HL-60 (cell line): ENCODE results near the gene ATXN2.

Source experiments
- DNase-seq, 2 experiments: peaks; one replicate each; pipeline ENCODE4 v3.0.0-alpha.2; 2010 to 2020; ENCODE audit warnings: low read depth in 1 of 2, low spot score in 1 of 2
- H3K27ac ChIP-seq: fragments of 250-450 bp; sonication (Bioruptor Pico); replicated peaks from 2 replicates; pipeline ENCODE4 v1.5.1; 2020; ENCODE audit warnings: mild to moderate bottlenecking, moderate library complexity
- H3K27me3 ChIP-seq: fragments of 250-450 bp; sonication (Bioruptor Pico); 2 replicates; pipeline ENCODE4 v1.5.1; 2021; ENCODE audit warnings: mild to moderate bottlenecking, moderate library complexity; ENCODE audit not compliant: insufficient read depth, poor library complexity, severe bottlenecking
- H3K4me3 ChIP-seq: replicated peaks from 2 replicates; pipeline ENCODE4 v1.5.1; 2011; ENCODE audit warnings: mild to moderate bottlenecking, control low read depth, low read length; ENCODE audit not compliant: insufficient read depth
- CTCF ChIP-seq: IDR thresholded peaks from one replicate; pipeline ENCODE4 v1.5.1; 2011; ENCODE audit warnings: low read length, control low read depth, inconsistent platforms; ENCODE audit not compliant: insufficient read depth
- GABPA ChIP-seq: IDR thresholded peaks from 2 replicates; pipeline ENCODE4 v1.6.1; 2012; ENCODE audit warnings: low read depth
- POLR2AphosphoS5 ChIP-seq: IDR thresholded peaks from 2 replicates; pipeline ENCODE4 v1.6.1; 2012; ENCODE audit warnings: low read depth
- REST ChIP-seq: IDR thresholded peaks from 2 replicates; pipeline ENCODE4 v1.6.1; 2012; ENCODE audit warnings: low read depth; ENCODE audit not compliant: insufficient replicate concordance
- SPI1 ChIP-seq: IDR thresholded peaks from 2 replicates; pipeline ENCODE4 v1.6.1; 2012; ENCODE audit warnings: low read depth, mild to moderate bottlenecking, borderline replicate concordance

ATXN2 gene

GRCh38 chr12:111580737-111581136 lies 18.4 kb downstream of the ATXN2 start:
- no peak overlapping the region for H3K4me3 ChIP-seq
- H3K27ac ChIP-seq = no peak overlapping the region
- no peaks in the 10 kb centered on the region for H3K27me3 ChIP-seq
- no peak for DNase-seq
- TF ChIP-seq GABPA = no peak
- TF ChIP-seq REST = no peak
- no peak for TF ChIP-seq POLR2AphosphoS5
- no peak for TF ChIP-seq CTCF
- TF ChIP-seq SPI1 = no peak

GRCh38 chr12:111580119-111580425 lies 19.0 kb downstream of the ATXN2 start:
- H3K27ac ChIP-seq = no peak overlapping the region
- no peak overlapping the region for H3K4me3 ChIP-seq
- no peak for TF ChIP-seq GABPA
- no peak for TF ChIP-seq CTCF
- TF ChIP-seq SPI1 = no peak
- TF ChIP-seq REST = no peak
- no peak for TF ChIP-seq POLR2AphosphoS5

GRCh38 chr12:111578971-111579340 lies 20.2 kb downstream of the ATXN2 start:
- Histone ChIP-seq H3K4me3 (no peak overlapping the region), H3K27me3 (no peaks in the 10 kb centered on the region), H3K27ac (no peak overlapping the region)
- TF ChIP-seq GABPA (no peak), REST (no peak), SPI1 (no peak), CTCF (no peak), POLR2AphosphoS5 (no peak)
- DNase-seq = no peak

More at GRCh38 chr12:111580119-111580425, 19.0 kb downstream of the ATXN2 start:
- no peaks in the 10 kb centered on the region for H3K27me3 ChIP-seq
- no peak for DNase-seq
